ENCODE measurements around the gene CNOT6.
"Not testable (repeated sequence)": the region's sequence is repeated elsewhere in the genome, so short reads cannot be mapped to it uniquely, and the experiment has no call there.

CNOT6 gene

GRCh38 chr5:180515974-180516373 lies 21.8 kb downstream of the CNOT6 start:
- not testable (repeated sequence) for H3K4me3 ChIP-seq (ENCODE audit: low read length); H3K27ac ChIP-seq (ENCODE audit: low read length)

GRCh38 chr5:180516440-180516839 lies 22.3 kb downstream of the CNOT6 start:
- no peaks in the 10 kb centered on the region for H3K27me3 ChIP-seq (ENCODE audit: control insufficient read depth, insufficient read depth, low read length)
- no peaks in the 10 kb centered on the region for H3K36me3 ChIP-seq (ENCODE audit: control insufficient read depth, insufficient read depth, low read length)
- no peaks in the 10 kb centered on the region; the same call in none of the 2 replicates for H3K4me1 ChIP-seq (ENCODE audit: control insufficient read depth, insufficient read depth, low read length)
- no peak overlapping the region for H3K4me3 ChIP-seq (ENCODE audit: low read length)
- H3K27ac ChIP-seq (ENCODE audit: low read length): no peak overlapping the region
- no CpG with 5 or more reads among the region's 5 CpGs for whole genome bisulfite sequencing (ENCODE audit: insufficient coverage, insufficient read length)
- H3K9me3 ChIP-seq (ENCODE audit: control insufficient read depth, insufficient read depth, low read length): no peaks in the 10 kb centered on the region
- no peak for DNase-seq (ENCODE audit: low read depth, low spot score)

More at GRCh38 chr5:180515974-180516373, 21.8 kb downstream of the CNOT6 start:
- WGBS (ENCODE audit: insufficient coverage, insufficient read length): no CpG with 5 or more reads among the region's 7 CpGs
- H3K36me3 ChIP-seq (ENCODE audit: control insufficient read depth, insufficient read depth, low read length); H3K27me3 ChIP-seq (ENCODE audit: control insufficient read depth, insufficient read depth, low read length); DNase-seq (ENCODE audit: low read depth, low spot score); H3K9me3 ChIP-seq (ENCODE audit: control insufficient read depth, insufficient read depth, low read length); H3K4me1 ChIP-seq (ENCODE audit: control insufficient read depth, insufficient read depth, low read length): not testable (repeated sequence)

- Histone ChIP-seq H3K4me1 (ENCODE audit: control insufficient read depth, insufficient read depth, low read length) (no peaks in the 10 kb centered on the region; the same call in none of the 2 replicates), H3K36me3 (ENCODE audit: control insufficient read depth, insufficient read depth, low read length) (no peaks in the 10 kb centered on the region), H3K27ac (ENCODE audit: low read length) (no peak overlapping the region), H3K4me3 (ENCODE audit: low read length) (no peak overlapping the region), H3K27me3 (ENCODE audit: control insufficient read depth, insufficient read depth, low read length) (no peaks in the 10 kb centered on the region), H3K9me3 (ENCODE audit: control insufficient read depth, insufficient read depth, low read length) (no peaks in the 10 kb centered on the region)
- DNase-seq (ENCODE audit: low read depth, low spot score): no peak
- no CpG with 5 or more reads among the region's 3 CpGs for WGBS (ENCODE audit: insufficient coverage, insufficient read length)
Observed at GRCh38 chr5:180519098-180519497, 24.9 kb downstream of the CNOT6 start.

- Histone ChIP-seq H3K27ac (ENCODE audit: low read length) (no peak overlapping the region), H3K36me3 (ENCODE audit: control insufficient read depth, insufficient read depth, low read length) (no peaks in the 10 kb centered on the region)
- WGBS (ENCODE audit: insufficient coverage, insufficient read length): no CpG with 5 or more reads among the region's 3 CpGs
Observed at GRCh38 chr5:180521101-180521500, 26.9 kb downstream of the CNOT6 start.

GRCh38 chr5:180521591-180521990 lies 27.4 kb downstream of the CNOT6 start:
- no peak overlapping the region for H3K4me3 ChIP-seq (ENCODE audit: low read length)
- no CpG with 5 or more reads among the region's 1 CpG for WGBS (ENCODE audit: insufficient coverage, insufficient read length)
- H3K27me3 ChIP-seq (ENCODE audit: control insufficient read depth, insufficient read depth, low read length): no peaks in the 10 kb centered on the region
- H3K27ac ChIP-seq (ENCODE audit: low read length): no peak overlapping the region
- no peak for DNase-seq (ENCODE audit: low read depth, low spot score)
- H3K4me1 ChIP-seq (ENCODE audit: control insufficient read depth, insufficient read depth, low read length): no peaks in the 10 kb centered on the region; the same call in 1 of the 2 replicates
- no peaks in the 10 kb centered on the region for H3K36me3 ChIP-seq (ENCODE audit: control insufficient read depth, insufficient read depth, low read length)
- H3K9me3 ChIP-seq (ENCODE audit: control insufficient read depth, insufficient read depth, low read length): no peaks in the 10 kb centered on the region

More at GRCh38 chr5:180521101-180521500, 26.9 kb downstream of the CNOT6 start:
- Histone ChIP-seq H3K9me3 (ENCODE audit: control insufficient read depth, insufficient read depth, low read length) (no peaks in the 10 kb centered on the region), H3K4me1 (ENCODE audit: control insufficient read depth, insufficient read depth, low read length) (no peaks in the 10 kb centered on the region; the same call in 1 of the 2 replicates), H3K4me3 (ENCODE audit: low read length) (no peak overlapping the region), H3K27me3 (ENCODE audit: control insufficient read depth, insufficient read depth, low read length) (no peaks in the 10 kb centered on the region)
- no peak for DNase-seq (ENCODE audit: low read depth, low spot score)

- WGBS (ENCODE audit: insufficient coverage, insufficient read length): no CpG with 5 or more reads among the region's 5 CpGs
- no peak for DNase-seq (ENCODE audit: low read depth, low spot score)
- H3K9me3 ChIP-seq (ENCODE audit: control insufficient read depth, insufficient read depth, low read length): no peaks in the 10 kb centered on the region
- H3K27me3 ChIP-seq (ENCODE audit: control insufficient read depth, insufficient read depth, low read length): no peaks in the 10 kb centered on the region
- H3K27ac ChIP-seq (ENCODE audit: low read length): no peak overlapping the region
- H3K36me3 ChIP-seq (ENCODE audit: control insufficient read depth, insufficient read depth, low read length): no peaks in the 10 kb centered on the region
- H3K4me3 ChIP-seq (ENCODE audit: low read length): no peak overlapping the region
- no peaks in the 10 kb centered on the region; the same call in 1 of the 2 replicates for H3K4me1 ChIP-seq (ENCODE audit: control insufficient read depth, insufficient read depth, low read length)
Observed at GRCh38 chr5:180522330-180522729, 28.2 kb downstream of the CNOT6 start.

GRCh38 chr5:180523629-180524466 lies 29.7 kb downstream of the CNOT6 start:
- DNase-seq (ENCODE audit: low read depth, low spot score): no peak
- Histone ChIP-seq H3K4me3 (ENCODE audit: low read length) (no peak overlapping the region), H3K36me3 (ENCODE audit: control insufficient read depth, insufficient read depth, low read length) (no peaks in the 10 kb centered on the region), H3K27ac (ENCODE audit: low read length) (no peak overlapping the region), H3K9me3 (ENCODE audit: control insufficient read depth, insufficient read depth, low read length) (no peaks in the 10 kb centered on the region), H3K4me1 (ENCODE audit: control insufficient read depth, insufficient read depth, low read length) (no peaks in the 10 kb centered on the region), H3K27me3 (ENCODE audit: control insufficient read depth, insufficient read depth, low read length) (no peaks in the 10 kb centered on the region)
- WGBS (ENCODE audit: insufficient coverage, insufficient read length): no CpG with 5 or more reads among the region's 4 CpGs

- Histone ChIP-seq H3K27ac (ENCODE audit: low read length) (no peak overlapping the region), H3K4me3 (ENCODE audit: low read length) (no peak overlapping the region), H3K36me3 (ENCODE audit: control insufficient read depth, insufficient read depth, low read length) (no peaks in the 10 kb centered on the region; the same call in 1 of the 2 replicates), H3K4me1 (ENCODE audit: control insufficient read depth, insufficient read depth, low read length) (no peaks in the 10 kb centered on the region), H3K9me3 (ENCODE audit: control insufficient read depth, insufficient read depth, low read length) (no peaks in the 10 kb centered on the region), H3K27me3 (ENCODE audit: control insufficient read depth, insufficient read depth, low read length) (no peaks in the 10 kb centered on the region)
- WGBS (ENCODE audit: insufficient coverage, insufficient read length): no CpG with 5 or more reads among the region's 4 CpGs
- no peak for DNase-seq (ENCODE audit: low read depth, low spot score)
Observed at GRCh38 chr5:180525399-180525798, 31.2 kb downstream of the CNOT6 start.

GRCh38 chr5:180526269-180526668 lies 32.1 kb downstream of the CNOT6 start:
- Histone ChIP-seq H3K4me1 (ENCODE audit: control insufficient read depth, insufficient read depth, low read length) (no peaks in the 10 kb centered on the region), H3K9me3 (ENCODE audit: control insufficient read depth, insufficient read depth, low read length) (no peaks in the 10 kb centered on the region), H3K27ac (ENCODE audit: low read length) (no peak overlapping the region), H3K36me3 (ENCODE audit: control insufficient read depth, insufficient read depth, low read length) (no peaks in the 10 kb centered on the region; the same call in 1 of the 2 replicates), H3K27me3 (ENCODE audit: control insufficient read depth, insufficient read depth, low read length) (no peaks in the 10 kb centered on the region), H3K4me3 (ENCODE audit: low read length) (no peak overlapping the region)
- no peak for DNase-seq (ENCODE audit: low read depth, low spot score)
- no CpG with 5 or more reads among the region's 4 CpGs for WGBS (ENCODE audit: insufficient coverage, insufficient read length)

GRCh38 chr5:180527659-180528058 lies 33.5 kb downstream of the CNOT6 start:
- WGBS (ENCODE audit: insufficient coverage, insufficient read length): no CpG with 5 or more reads among the region's 15 CpGs
- H3K4me1 ChIP-seq (ENCODE audit: control insufficient read depth, insufficient read depth, low read length): no peaks in the 10 kb centered on the region
- no peak overlapping the region for H3K27ac ChIP-seq (ENCODE audit: low read length)
- no peaks in the 10 kb centered on the region; the same call in 1 of the 2 replicates for H3K36me3 ChIP-seq (ENCODE audit: control insufficient read depth, insufficient read depth, low read length)
- DNase-seq (ENCODE audit: low read depth, low spot score): no peak
- H3K9me3 ChIP-seq (ENCODE audit: control insufficient read depth, insufficient read depth, low read length): no peaks in the 10 kb centered on the region
- H3K4me3 ChIP-seq (ENCODE audit: low read length): no peak overlapping the region
- H3K27me3 ChIP-seq (ENCODE audit: control insufficient read depth, insufficient read depth, low read length): no peaks in the 10 kb centered on the region
